Lower lobe of right lung (tissue), 2 donors: ENCODE measurements around the gene ABCC4. TPM values are rescaled to one million over a fixed set of nuclear protein-coding genes. Genes with fewer than 3 reads are reported as not detected.

ENCODE experiments used
- ATAC-seq, 2 donors: fragments of 200-7000 bp; cut with Tn5 transposase; one replicate each; pipeline ENCODE4 v1.9.1; 2020 to 2022; ENCODE audit warnings: mild to moderate bottlenecking in 2 of 2, moderate library complexity in 2 of 2
- DNase-seq: peaks from one replicate; pipeline ENCODE4 v3.0.0-alpha.2; 2020
- H3K27ac ChIP-seq: fragments of 200-600 bp; one replicate; pipeline ENCODE4 v1.8.0; 2022
- H3K27me3 ChIP-seq: fragments of 200-600 bp; one replicate; pipeline ENCODE4 v1.8.0; 2022; ENCODE audit warnings: low read depth
- H3K36me3 ChIP-seq: fragments of 200-600 bp; one replicate; pipeline ENCODE4 v1.8.0; 2022; ENCODE audit warnings: mild to moderate bottlenecking
- H3K4me1 ChIP-seq: fragments of 200-600 bp; one replicate; pipeline ENCODE4 v1.8.0; 2022
- H3K4me3 ChIP-seq: fragments of 200-600 bp; one replicate; pipeline ENCODE4 v1.8.0; 2022; ENCODE audit warnings: mild to moderate bottlenecking
- H3K9me3 ChIP-seq: fragments of 200-600 bp; one replicate; pipeline ENCODE4 v1.8.0; 2022
- intact Hi-C: fragments of 100-400 bp; cut with DNase I; formaldehyde crosslinking; loops from one replicate; pipeline ENCODE4 v1.11.0; 2022
- total RNA-seq: library from RNA; stranded (reverse); fragmentation: NEBNext Ultra II Directional; extraction: Animal tissue kit (Norgen Biotek cat#: 25700); gene quantifications from one replicate; pipeline ENCODE4 v1.2.1, GENCODE V29; 2021
- TF ChIP-seq, protein P1 (sequence below): fragments of 200-600 bp; IDR thresholded peaks from one replicate; pipeline ENCODE4 v1.8.0; 2022; ENCODE audit warnings: antibody characterized with exemption, mild to moderate bottlenecking
- donor health status: DM: no; HTN: yes; CAD: no; lungs with severe emphysema.

ABCC4 gene
- total RNA-seq, 1 donor from 2014 or later, result 32.2 TPM

DNA sequence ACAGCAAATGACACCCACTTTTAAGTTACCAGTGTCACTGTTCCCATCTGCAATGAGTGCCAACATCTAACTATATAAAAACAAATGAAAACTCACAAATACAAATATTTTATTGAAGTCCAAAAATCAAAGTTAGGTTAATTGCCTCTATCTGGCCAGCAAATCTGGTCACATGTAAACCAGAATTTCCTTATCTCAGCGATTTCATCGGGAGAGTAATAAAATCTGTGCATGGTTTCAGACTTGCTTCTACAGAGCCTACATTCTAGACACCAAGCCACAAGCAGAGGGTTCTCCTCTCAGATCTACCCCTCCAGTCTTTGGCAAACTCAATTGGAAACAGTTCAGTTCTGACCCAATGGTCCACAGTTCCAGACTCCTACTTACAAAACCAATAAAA, 189.6 kb downstream of the ABCC4 start:
- no peak for ATAC-seq
- no peak for DNase-seq
- Histone ChIP-seq H3K9me3 (no peaks in the 10 kb centered on the region), H3K4me3 (no peak overlapping the region), H3K27me3 (no peaks in the 10 kb centered on the region), H3K27ac (no peak overlapping the region), H3K36me3 (no peaks in the 10 kb centered on the region), H3K4me1 (no peaks in the 10 kb centered on the region)
- intact Hi-C loops, result no loop called here
- TF ChIP-seq, protein P1, sequence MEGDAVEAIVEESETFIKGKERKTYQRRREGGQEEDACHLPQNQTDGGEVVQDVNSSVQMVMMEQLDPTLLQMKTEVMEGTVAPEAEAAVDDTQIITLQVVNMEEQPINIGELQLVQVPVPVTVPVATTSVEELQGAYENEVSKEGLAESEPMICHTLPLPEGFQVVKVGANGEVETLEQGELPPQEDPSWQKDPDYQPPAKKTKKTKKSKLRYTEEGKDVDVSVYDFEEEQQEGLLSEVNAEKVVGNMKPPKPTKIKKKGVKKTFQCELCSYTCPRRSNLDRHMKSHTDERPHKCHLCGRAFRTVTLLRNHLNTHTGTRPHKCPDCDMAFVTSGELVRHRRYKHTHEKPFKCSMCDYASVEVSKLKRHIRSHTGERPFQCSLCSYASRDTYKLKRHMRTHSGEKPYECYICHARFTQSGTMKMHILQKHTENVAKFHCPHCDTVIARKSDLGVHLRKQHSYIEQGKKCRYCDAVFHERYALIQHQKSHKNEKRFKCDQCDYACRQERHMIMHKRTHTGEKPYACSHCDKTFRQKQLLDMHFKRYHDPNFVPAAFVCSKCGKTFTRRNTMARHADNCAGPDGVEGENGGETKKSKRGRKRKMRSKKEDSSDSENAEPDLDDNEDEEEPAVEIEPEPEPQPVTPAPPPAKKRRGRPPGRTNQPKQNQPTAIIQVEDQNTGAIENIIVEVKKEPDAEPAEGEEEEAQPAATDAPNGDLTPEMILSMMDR, result no peak

DNA sequence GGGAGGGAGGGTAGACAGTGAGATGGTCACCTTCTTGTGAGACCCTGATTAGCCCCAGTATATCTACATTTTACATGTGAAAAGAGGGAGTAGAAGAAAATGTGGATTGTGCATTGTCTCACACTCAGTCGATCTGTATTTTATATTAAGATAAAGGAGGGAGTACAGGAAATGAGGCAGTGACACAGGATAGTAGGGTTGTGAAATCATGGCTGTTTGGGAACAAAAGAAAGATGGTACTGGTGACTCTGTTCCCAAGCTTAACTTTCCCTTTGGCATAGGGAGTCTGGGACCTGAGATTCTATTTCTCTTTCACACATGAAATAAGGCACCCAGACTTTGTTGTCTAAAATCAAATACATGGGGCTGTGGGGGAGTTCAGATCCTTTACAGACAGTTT, 194.7 kb downstream of the ABCC4 start:
- Histone ChIP-seq H3K27me3 (no peaks in the 10 kb centered on the region), H3K4me1 (no peaks in the 10 kb centered on the region), H3K4me3 (no peak overlapping the region), H3K27ac (no peak overlapping the region), H3K36me3 (no peaks in the 10 kb centered on the region), H3K9me3 (no peaks in the 10 kb centered on the region)
- ATAC-seq (no peak), DNase-seq (no peak)
- intact Hi-C loops, result no loop called here
- TF ChIP-seq, protein P1, result no peak

DNA sequence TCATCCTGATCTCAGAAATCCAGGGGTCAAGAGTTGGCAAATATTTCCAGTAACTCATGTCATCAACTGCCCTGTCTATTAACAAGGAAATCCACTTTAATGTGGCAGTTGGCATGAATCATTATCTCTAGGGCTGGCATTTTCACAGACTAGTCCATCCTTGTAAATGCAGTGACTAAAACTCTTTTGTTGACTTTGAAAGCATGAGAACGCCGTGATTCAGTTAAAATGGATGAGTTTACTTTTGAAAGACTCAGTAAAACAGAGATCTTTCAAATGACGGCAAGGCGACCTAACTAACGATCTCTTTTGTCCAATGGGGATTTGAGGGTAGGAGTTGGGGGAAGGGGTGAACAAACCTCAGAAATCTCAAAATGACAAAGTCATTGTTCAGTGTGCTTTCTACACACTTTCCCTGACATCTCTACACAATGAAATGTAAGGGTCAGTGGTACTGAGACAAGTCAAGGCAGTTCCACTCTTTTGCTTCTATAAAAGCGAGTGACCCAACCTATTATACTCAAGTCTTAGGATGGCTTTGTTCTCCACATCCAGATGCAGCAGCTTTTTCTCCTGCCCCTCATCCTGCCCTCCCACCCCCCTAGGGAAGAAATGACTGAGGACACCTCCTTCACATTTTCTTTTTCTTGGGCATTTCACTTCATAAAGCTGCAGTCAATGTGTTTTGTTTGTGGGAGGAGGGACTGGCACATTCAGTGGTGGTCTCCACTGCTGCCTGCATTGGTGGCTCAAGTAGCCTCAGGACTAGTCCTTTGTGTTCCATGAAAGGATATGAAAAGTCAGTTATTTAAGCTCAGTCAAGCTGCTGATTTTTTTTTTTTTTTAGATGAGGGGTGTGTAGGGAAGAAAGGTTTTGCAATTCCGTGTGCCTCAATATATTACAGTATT, 200.5 kb downstream of the ABCC4 start:
- no peak for ATAC-seq
- H3K9me3 ChIP-seq, result peaks cover 16% of the 10 kb centered on the region
- TF ChIP-seq, protein P1, result no peak
- H3K4me1 ChIP-seq, result no peaks in the 10 kb centered on the region
- no peaks in the 10 kb centered on the region for H3K27me3 ChIP-seq
- intact Hi-C loops, result no loop called here
- DNase-seq, result no peak
- no peaks in the 10 kb centered on the region for H3K36me3 ChIP-seq
- H3K4me3 ChIP-seq, result no peak overlapping the region
- no peak overlapping the region for H3K27ac ChIP-seq

DNA sequence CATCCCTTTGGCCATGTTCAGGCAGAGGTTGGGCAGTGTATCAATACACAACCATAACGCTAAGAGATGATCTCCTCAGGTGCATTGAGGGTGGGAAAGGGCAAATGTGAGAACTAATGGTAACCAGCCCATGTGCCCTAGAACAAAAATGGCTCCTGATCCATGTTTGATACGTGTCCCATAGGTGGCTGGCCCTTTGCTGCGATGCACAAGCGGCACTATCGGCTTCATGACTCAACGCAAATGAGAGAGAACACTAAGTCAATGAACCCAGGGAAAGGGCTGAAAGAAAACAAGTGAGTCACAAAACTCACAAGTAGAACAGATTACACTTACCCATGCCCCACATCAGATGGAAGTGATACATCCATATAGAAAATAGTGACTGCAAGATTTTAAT, 201.7 kb downstream of the ABCC4 start:
- ATAC-seq (no peak), DNase-seq (no peak)
- H3K27ac ChIP-seq, result no peak overlapping the region
- no peak overlapping the region for H3K4me3 ChIP-seq
- peaks cover 16% of the 10 kb centered on the region for H3K9me3 ChIP-seq
- no peaks in the 10 kb centered on the region for H3K36me3 ChIP-seq
- no peaks in the 10 kb centered on the region for H3K4me1 ChIP-seq
- intact Hi-C loops, result no loop called here
- TF ChIP-seq, protein P1, result no peak
- H3K27me3 ChIP-seq, result no peaks in the 10 kb centered on the region

DNA sequence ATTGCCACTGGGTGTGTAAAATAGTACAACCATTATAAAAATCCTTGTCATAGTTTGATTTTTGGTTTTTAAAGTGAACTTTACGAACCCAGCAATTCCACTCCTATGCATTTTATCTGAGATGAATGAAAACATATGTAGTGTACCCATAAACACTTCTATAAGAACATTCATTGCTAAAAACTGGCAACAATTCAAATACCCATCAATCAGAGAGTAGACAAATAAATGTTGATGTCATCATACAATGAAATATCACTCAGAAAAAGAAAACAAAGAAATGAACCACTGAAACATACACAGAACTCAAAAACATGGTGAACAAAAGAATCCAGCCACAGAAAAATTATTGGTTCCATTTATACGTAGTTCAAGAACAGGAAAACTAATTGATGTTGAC, 202.3 kb downstream of the ABCC4 start:
- Histone ChIP-seq H3K27ac (no peak overlapping the region), H3K9me3 (peaks cover 16% of the 10 kb centered on the region), H3K4me1 (no peaks in the 10 kb centered on the region), H3K4me3 (no peak overlapping the region), H3K27me3 (no peaks in the 10 kb centered on the region), H3K36me3 (no peaks in the 10 kb centered on the region)
- no peak for ATAC-seq
- no peak for DNase-seq
- intact Hi-C loops, result no loop called here
- TF ChIP-seq, protein P1, result no peak
